Endothelial cell of umbilical vein (primary cell): Measurements from ENCODE around the gene BAG3. TPM values are rescaled to one million over a fixed set of nuclear protein-coding genes. Genes with fewer than 3 reads are reported as not detected.

ENCODE experiments used
- BruUV-seq: library from RNA; stranded (reverse); fragments of 400-500 nt; replicated peaks from 2 replicates; lab custom pipeline; 2021; lab: Mats Ljungman, UMichigan
- CTCF ChIA-PET: fragments of 300-600, 350-600 bp; sonication (Branson Sonifier 250); formaldehyde crosslinking; loops from one replicate; lab custom pipeline; 2021; ENCODE audit warnings: antibody characterized with exemption, inconsistent platforms; lab: Charles Lee
- POLR2A ChIA-PET: fragments of 300-600, 350-600 bp; sonication (Branson Sonifier 250); formaldehyde crosslinking; loops from one replicate; lab custom pipeline; 2021; ENCODE audit warnings: antibody characterized with exemption, inconsistent platforms; lab: Charles Lee
- DNase-seq: peaks from one replicate; pipeline ENCODE4 v3.0.0-alpha.2; 2011; ENCODE audit warnings: low read depth, low spot score
- FAIRE-seq: peaks from 2 replicates; lab custom pipeline; 2011; peaks lifted over from hg19 to GRCh38; lab: Jason Lieb, UNC
- H2AFZ ChIP-seq: 2 replicates; pipeline ENCODE4 v1.6.0; 2012; ENCODE audit warnings: low read depth, low read length, control low read depth, inconsistent platforms
- H3K27ac ChIP-seq: 2 replicates; pipeline ENCODE4 v1.5.1; 2011; ENCODE audit warnings: low read depth, mild to moderate bottlenecking, control low read depth, low read length, moderate library complexity; ENCODE audit not compliant: insufficient read depth
- H3K27me3 ChIP-seq, 2 experiments: 2 replicates each; pipeline versions ENCODE4 v1.6.0 to v1.6.1; 2011; ENCODE audit warnings: low read length in 2 of 2, mixed read lengths in 1 of 2; ENCODE audit not compliant: control insufficient read depth in 2 of 2, insufficient read depth in 2 of 2
- H3K36me3 ChIP-seq, 2 experiments: 2 replicates in 1 of 2; 3 replicates in 1 of 2; pipeline ENCODE4 v1.5.1; 2011; ENCODE audit warnings: low read length in 2 of 2, mild to moderate bottlenecking in 1 of 2, moderate library complexity in 1 of 2; ENCODE audit not compliant: control insufficient read depth in 2 of 2, insufficient read depth in 2 of 2; ENCODE audit errors: extremely low read depth in 1 of 2
- H3K4me1 ChIP-seq: 3 replicates; pipeline ENCODE4 v1.5.1; 2011; ENCODE audit warnings: mild to moderate bottlenecking, low read length; ENCODE audit not compliant: control insufficient read depth, insufficient read depth; ENCODE audit errors: extremely low read depth
- H3K4me2 ChIP-seq: 2 replicates; pipeline ENCODE4 v1.6.1; 2011; ENCODE audit warnings: low read length, control low read depth, mixed read lengths; ENCODE audit not compliant: insufficient read depth
- H3K4me3 ChIP-seq, 3 experiments: fragments of 200-600 bp in 1 of 3; sonication (generic), shearing (Covaris generic) in 1 of 3; replicated peaks in 1 of 3; 2 replicates each; pipeline ENCODE4 v1.5.1; 2011 to 2016; ENCODE audit warnings: control low read depth in 3 of 3, low read length in 3 of 3, mild to moderate bottlenecking in 2 of 3, inconsistent platforms in 1 of 3, low read depth in 1 of 3, moderate library complexity in 1 of 3; ENCODE audit not compliant: insufficient read depth in 1 of 3
- H3K79me2 ChIP-seq: 2 replicates; pipeline ENCODE4 v1.6.0; 2012; ENCODE audit warnings: low read length, inconsistent platforms; ENCODE audit not compliant: control insufficient read depth, insufficient read depth
- H3K9ac ChIP-seq: replicated peaks from 2 replicates; pipeline ENCODE3; 2011; ENCODE audit warnings: low read length, control low read depth; ENCODE audit not compliant: insufficient read depth; ENCODE audit errors: extremely low read depth
- H3K9me1 ChIP-seq: replicated peaks from 3 replicates; pipeline ENCODE4 v1.6.0; 2011; ENCODE audit warnings: mild to moderate bottlenecking, low read length; ENCODE audit not compliant: control insufficient read depth, insufficient read depth; ENCODE audit errors: extremely low read depth
- H3K9me3 ChIP-seq: replicated peaks from 2 replicates; pipeline ENCODE4 v1.5.1; 2012; ENCODE audit warnings: low read length, inconsistent platforms; ENCODE audit not compliant: control insufficient read depth, insufficient read depth
- H4K20me1 ChIP-seq: replicated peaks from 2 replicates; pipeline ENCODE3; 2011; ENCODE audit warnings: mild to moderate bottlenecking, low read length; ENCODE audit not compliant: control insufficient read depth, insufficient read depth; ENCODE audit errors: extremely low read depth
- EZH2 ChIP-seq: IDR thresholded peaks from 2 replicates; pipeline ENCODE4 v1.6.1; 2012; ENCODE audit warnings: borderline replicate concordance, low read depth, mild to moderate bottlenecking, moderate library complexity, low read length, inconsistent platforms; ENCODE audit not compliant: severe bottlenecking
- FOS ChIP-seq: IDR thresholded peaks from 2 replicates; pipeline ENCODE4 v1.6.1; 2011; ENCODE audit warnings: mild to moderate bottlenecking, low read length, moderate library complexity, borderline replicate concordance; ENCODE audit not compliant: insufficient read depth
- GATA2 ChIP-seq: IDR thresholded peaks from 2 replicates; pipeline ENCODE4 v1.7.0; 2011; ENCODE audit warnings: low read depth, mild to moderate bottlenecking, moderate library complexity, mixed read lengths, low read length; ENCODE audit not compliant: insufficient read length, insufficient read depth
- JUN ChIP-seq: IDR thresholded peaks from 2 replicates; pipeline ENCODE4 v1.6.1; 2011; ENCODE audit warnings: borderline replicate concordance, low read depth; ENCODE audit not compliant: insufficient read length, insufficient read depth
- MYC ChIP-seq: IDR thresholded peaks from one replicate; pipeline ENCODE4 v1.6.1; 2011; ENCODE audit warnings: mild to moderate bottlenecking, low read depth, low read length
- POLR2A ChIP-seq: IDR thresholded peaks from 2 replicates; pipeline ENCODE4 v1.6.1; 2012; ENCODE audit warnings: low read depth, mild to moderate bottlenecking, control low read depth, low read length
- POLR2AphosphoS5 ChIP-seq: IDR thresholded peaks from 2 replicates; pipeline ENCODE4 v1.6.1; 2012; ENCODE audit warnings: low read depth, mild to moderate bottlenecking, control low read depth, low read length, moderate library complexity; ENCODE audit not compliant: insufficient read depth
- dilution Hi-C: fragments of 300-500 bp; cut with MboI; formaldehyde crosslinking; loops from one replicate; pipeline ENCODE4 v1.15.0; 2019; ENCODE audit warnings: low sequenced_read_pairs; ENCODE audit not compliant: extremely low pct_ligation_motif_present
- intact Hi-C: fragments of 100-400 bp; cut with micrococcal nuclease; formaldehyde crosslinking; loops from one replicate; pipeline ENCODE4 v1.10.0; 2022
- polyA plus RNA-seq, 4 experiments: library from polyadenylated mRNA; depleted of rRNA in 3 of 4; stranded (reverse) in 3 of 4; unstranded in 1 of 4; fragments of >200 nt; gene quantifications; 2 replicates each; pipeline versions ENCODE4 v1.2.1 to v1.2.3, GENCODE V29; 2011 to 2012; ENCODE audit warnings: missing spikeins in 1 of 4
- total RNA-seq: library from RNA; stranded (reverse); gene quantifications from 2 replicates; pipeline ENCODE4 v1.2.3, GENCODE V29; 2021
- TF ChIP-seq, protein P1 (sequence below), 2 donors: IDR thresholded peaks; 1 replicate in 1 of 2; 2 replicates in 1 of 2; pipeline ENCODE4 v1.5.1; 2011; ENCODE audit warnings: low read length in 2 of 2, mild to moderate bottlenecking in 2 of 2, moderate library complexity in 2 of 2, control low read depth in 1 of 2, inconsistent platforms in 1 of 2, low read depth in 1 of 2; ENCODE audit not compliant: insufficient read depth in 1 of 2; ENCODE audit errors: extremely low read depth in 1 of 2
- TF ChIP-seq, protein P2 (sequence below): IDR thresholded peaks from 2 replicates; pipeline ENCODE4 v1.6.1; 2011; ENCODE audit not compliant: insufficient read depth, insufficient read length

Gene BAG3
- total and polyA plus RNA-seq, 2 donors (not counting 3 experiments of a cell fraction or from before 2014, with no cell fraction given): 25.2 to 66.7 TPM

DNA sequence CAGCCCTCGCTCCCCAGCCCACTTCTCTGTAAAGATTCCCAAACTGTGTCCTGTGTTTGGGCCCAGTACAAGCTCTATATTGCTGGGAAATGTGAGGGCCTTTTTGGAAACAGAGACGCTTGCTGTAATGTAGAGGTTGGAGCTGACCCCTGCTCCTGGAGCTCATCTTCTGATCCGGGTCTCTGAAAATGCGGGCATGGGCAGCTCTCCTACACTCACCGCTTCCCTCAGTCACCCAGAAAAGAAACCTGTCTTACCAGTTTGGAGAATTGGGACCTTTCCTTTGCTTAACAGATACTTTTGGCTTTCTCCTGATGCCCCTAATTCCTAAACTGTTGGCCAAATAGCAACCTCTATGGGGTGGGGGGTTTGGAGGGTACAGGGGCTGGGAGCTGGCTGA, 18.2 kb downstream of the BAG3 start:
- intact Hi-C loops: no loop called here
- TF ChIP-seq POLR2AphosphoS5: no peak
- TF ChIP-seq, protein P1, sequence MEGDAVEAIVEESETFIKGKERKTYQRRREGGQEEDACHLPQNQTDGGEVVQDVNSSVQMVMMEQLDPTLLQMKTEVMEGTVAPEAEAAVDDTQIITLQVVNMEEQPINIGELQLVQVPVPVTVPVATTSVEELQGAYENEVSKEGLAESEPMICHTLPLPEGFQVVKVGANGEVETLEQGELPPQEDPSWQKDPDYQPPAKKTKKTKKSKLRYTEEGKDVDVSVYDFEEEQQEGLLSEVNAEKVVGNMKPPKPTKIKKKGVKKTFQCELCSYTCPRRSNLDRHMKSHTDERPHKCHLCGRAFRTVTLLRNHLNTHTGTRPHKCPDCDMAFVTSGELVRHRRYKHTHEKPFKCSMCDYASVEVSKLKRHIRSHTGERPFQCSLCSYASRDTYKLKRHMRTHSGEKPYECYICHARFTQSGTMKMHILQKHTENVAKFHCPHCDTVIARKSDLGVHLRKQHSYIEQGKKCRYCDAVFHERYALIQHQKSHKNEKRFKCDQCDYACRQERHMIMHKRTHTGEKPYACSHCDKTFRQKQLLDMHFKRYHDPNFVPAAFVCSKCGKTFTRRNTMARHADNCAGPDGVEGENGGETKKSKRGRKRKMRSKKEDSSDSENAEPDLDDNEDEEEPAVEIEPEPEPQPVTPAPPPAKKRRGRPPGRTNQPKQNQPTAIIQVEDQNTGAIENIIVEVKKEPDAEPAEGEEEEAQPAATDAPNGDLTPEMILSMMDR (IDR thresholded peaks at IDR 0.05; ENCODE audit: extremely low read depth in 1 of 2, insufficient read depth in 1 of 2, low read depth in 1 of 2, low read length in 2 of 2): no peak
- no peak for TF ChIP-seq POLR2A
- TF ChIP-seq MYC: no peak
- TF ChIP-seq FOS: no peak
- TF ChIP-seq JUN: no peak
- no peak for TF ChIP-seq GATA2
- TF ChIP-seq EZH2: no peak
- TF ChIP-seq, protein P2, sequence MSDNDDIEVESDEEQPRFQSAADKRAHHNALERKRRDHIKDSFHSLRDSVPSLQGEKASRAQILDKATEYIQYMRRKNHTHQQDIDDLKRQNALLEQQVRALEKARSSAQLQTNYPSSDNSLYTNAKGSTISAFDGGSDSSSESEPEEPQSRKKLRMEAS: no peak
- peaks cover 9% of the 10 kb centered on the region for H3K4me1 ChIP-seq
- no peak overlapping the region for H2AFZ ChIP-seq
- peaks cover 83% of the 10 kb centered on the region for H3K79me2 ChIP-seq
- FAIRE-seq (no peak), DNase-seq (no peak)
- no peaks in the 10 kb centered on the region for H3K9me1 ChIP-seq
- H3K9me3 ChIP-seq: no peaks in the 10 kb centered on the region
- no peaks in the 10 kb centered on the region for H3K27me3 ChIP-seq
- peaks cover 19 to 23% of the 10 kb centered on the region in 2 experiments for H3K36me3 ChIP-seq
- POLR2A ChIA-PET: interaction anchor here (1.2 kb wide), 1 partner anchor 10 kb away, joined by 4 read pairs; no protein-coding TSS in a partner anchor
- H3K4me3 ChIP-seq: no peak overlapping the region
- no TSS peak for BruUV-seq
- dilution Hi-C loops: no loop called here
- peaks cover 3% of the 10 kb centered on the region for H4K20me1 ChIP-seq
- CTCF ChIA-PET: interaction anchor here (1.0 kb wide), 1 partner anchor 56 kb away, joined by 4 read pairs; the partner anchor contains the start of gene INPP5F
- H3K4me2 ChIP-seq: no peak overlapping the region
- no peak overlapping the region for H3K9ac ChIP-seq
- no peak overlapping the region for H3K27ac ChIP-seq
